Calu3 (cell line): Measurements from ENCODE around the gene ENPP6. TPM values are rescaled to one million over a fixed set of nuclear protein-coding genes. Genes with fewer than 3 reads are reported as not detected.

Experiments
- BruUV-seq: library from RNA; stranded (reverse); fragments of 400-500 nt; replicated peaks from 2 replicates; lab custom pipeline; 2021; lab: Mats Ljungman, UMichigan
- CTCF ChIA-PET: fragments of 300-600 bp; sonication (Branson Sonifier 250); formaldehyde crosslinking; loops from one replicate; lab custom pipeline; 2022; ENCODE audit warnings: antibody characterized with exemption; lab: Charles Lee
- DNase-seq: peaks from one replicate; pipeline ENCODE4 v3.0.0; 2022
- H3K27ac Mint-ChIP-seq: one replicate; pipeline ENCODE4 v1.8.0; 2022; ENCODE audit warnings: mixed read lengths; ENCODE audit not compliant: unreplicated experiment
- H3K27me3 Mint-ChIP-seq: one replicate; pipeline ENCODE4 v1.8.0; 2022; ENCODE audit warnings: mixed read lengths; ENCODE audit not compliant: unreplicated experiment
- H3K36me3 Mint-ChIP-seq: one replicate; pipeline ENCODE4 v1.8.0; 2022; ENCODE audit warnings: mild to moderate bottlenecking, moderate library complexity, mixed read lengths; ENCODE audit not compliant: insufficient read depth, unreplicated experiment
- H3K4me1 Mint-ChIP-seq: one replicate; pipeline ENCODE4 v1.8.0; 2022; ENCODE audit warnings: mild to moderate bottlenecking, low read depth, mixed read lengths; ENCODE audit not compliant: unreplicated experiment
- H3K4me3 Mint-ChIP-seq: one replicate; pipeline ENCODE4 v1.8.0; 2022; ENCODE audit warnings: mild to moderate bottlenecking, low read depth, moderate library complexity, mixed read lengths; ENCODE audit not compliant: unreplicated experiment
- H3K9me3 Mint-ChIP-seq: one replicate; pipeline ENCODE4 v1.8.0; 2022; ENCODE audit warnings: low read depth, mixed read lengths; ENCODE audit not compliant: unreplicated experiment
- intact Hi-C: fragments of 100-400 bp; cut with micrococcal nuclease; formaldehyde crosslinking; loops from one replicate; pipeline ENCODE4 v1.10.0; 2022; ENCODE audit not compliant: unreplicated experiment
- total RNA-seq: library from RNA; stranded (reverse); gene quantifications from 2 replicates; pipeline ENCODE4 v1.2.3, GENCODE V29; 2022
- TF ChIP-seq, protein P1 (sequence below): fragments of 200-600 bp; IDR thresholded peaks from one replicate; pipeline ENCODE4 v1.8.0; 2022; ENCODE audit warnings: antibody characterized with exemption; ENCODE audit not compliant: unreplicated experiment

ENPP6 gene
- total RNA-seq, 1 experiment from 2014 or later = not detected

DNA sequence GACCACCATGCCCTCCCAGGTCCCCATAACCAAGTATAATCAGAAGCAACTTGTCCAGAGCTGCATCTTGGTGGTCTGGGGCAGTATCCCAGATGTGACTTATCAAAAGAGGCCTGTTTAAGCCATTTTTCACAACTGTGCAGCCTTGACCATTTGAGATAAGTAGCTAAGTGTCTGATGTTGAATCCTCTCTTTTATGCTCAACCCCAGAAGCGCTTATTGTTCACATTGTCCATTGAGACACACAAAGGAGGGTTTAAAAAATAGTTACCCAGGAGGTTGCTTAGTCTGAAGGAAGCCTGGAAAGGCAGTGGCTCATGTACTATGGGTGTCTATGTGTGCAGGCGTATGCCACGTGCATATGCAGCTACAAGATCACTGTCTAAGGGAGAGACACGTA lies 27.0 kb downstream of the ENPP6 start:
- H3K27ac Mint-ChIP-seq = no peak overlapping the region
- H3K27me3 Mint-ChIP-seq = peaks cover 22% of the 10 kb centered on the region
- no peak overlapping the region for H3K4me3 Mint-ChIP-seq
- no peaks in the 10 kb centered on the region for H3K4me1 Mint-ChIP-seq
- no TSS peak for BruUV-seq
- no peak for DNase-seq
- CTCF ChIA-PET = no interaction called here
- H3K36me3 Mint-ChIP-seq = no peaks in the 10 kb centered on the region
- intact Hi-C loops = no loop called here
- no peaks in the 10 kb centered on the region for H3K9me3 Mint-ChIP-seq
- TF ChIP-seq, protein P1, sequence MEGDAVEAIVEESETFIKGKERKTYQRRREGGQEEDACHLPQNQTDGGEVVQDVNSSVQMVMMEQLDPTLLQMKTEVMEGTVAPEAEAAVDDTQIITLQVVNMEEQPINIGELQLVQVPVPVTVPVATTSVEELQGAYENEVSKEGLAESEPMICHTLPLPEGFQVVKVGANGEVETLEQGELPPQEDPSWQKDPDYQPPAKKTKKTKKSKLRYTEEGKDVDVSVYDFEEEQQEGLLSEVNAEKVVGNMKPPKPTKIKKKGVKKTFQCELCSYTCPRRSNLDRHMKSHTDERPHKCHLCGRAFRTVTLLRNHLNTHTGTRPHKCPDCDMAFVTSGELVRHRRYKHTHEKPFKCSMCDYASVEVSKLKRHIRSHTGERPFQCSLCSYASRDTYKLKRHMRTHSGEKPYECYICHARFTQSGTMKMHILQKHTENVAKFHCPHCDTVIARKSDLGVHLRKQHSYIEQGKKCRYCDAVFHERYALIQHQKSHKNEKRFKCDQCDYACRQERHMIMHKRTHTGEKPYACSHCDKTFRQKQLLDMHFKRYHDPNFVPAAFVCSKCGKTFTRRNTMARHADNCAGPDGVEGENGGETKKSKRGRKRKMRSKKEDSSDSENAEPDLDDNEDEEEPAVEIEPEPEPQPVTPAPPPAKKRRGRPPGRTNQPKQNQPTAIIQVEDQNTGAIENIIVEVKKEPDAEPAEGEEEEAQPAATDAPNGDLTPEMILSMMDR = no peak

DNA sequence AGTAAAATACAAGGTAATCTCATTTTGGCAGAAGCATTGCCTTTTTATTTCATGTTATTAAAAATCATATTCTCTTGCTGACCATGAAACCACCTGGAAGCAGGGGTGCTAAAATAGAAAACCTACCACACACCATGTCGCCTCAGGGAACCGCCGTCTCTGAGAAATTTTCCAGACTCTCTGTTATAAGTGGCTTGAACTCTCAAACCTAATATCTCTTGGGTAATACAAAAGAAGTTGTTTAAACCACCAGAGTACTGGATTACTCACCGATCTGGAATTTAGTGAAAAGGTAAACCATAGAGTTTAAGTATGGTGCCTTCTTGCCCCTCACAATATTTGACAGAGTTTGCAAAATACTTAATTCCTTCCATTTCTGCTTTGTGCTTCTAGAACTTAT lies 27.7 kb downstream of the ENPP6 start:
- peaks cover 23% of the 10 kb centered on the region for H3K27me3 Mint-ChIP-seq
- H3K27ac Mint-ChIP-seq = no peak overlapping the region
- no peak overlapping the region for H3K4me3 Mint-ChIP-seq
- H3K36me3 Mint-ChIP-seq = no peaks in the 10 kb centered on the region
- DNase-seq = no peak
- no TSS peak for BruUV-seq
- TF ChIP-seq, protein P1 = no peak
- H3K4me1 Mint-ChIP-seq = no peaks in the 10 kb centered on the region
- intact Hi-C loops = no loop called here
- CTCF ChIA-PET = no interaction called here
- no peaks in the 10 kb centered on the region for H3K9me3 Mint-ChIP-seq

DNA sequence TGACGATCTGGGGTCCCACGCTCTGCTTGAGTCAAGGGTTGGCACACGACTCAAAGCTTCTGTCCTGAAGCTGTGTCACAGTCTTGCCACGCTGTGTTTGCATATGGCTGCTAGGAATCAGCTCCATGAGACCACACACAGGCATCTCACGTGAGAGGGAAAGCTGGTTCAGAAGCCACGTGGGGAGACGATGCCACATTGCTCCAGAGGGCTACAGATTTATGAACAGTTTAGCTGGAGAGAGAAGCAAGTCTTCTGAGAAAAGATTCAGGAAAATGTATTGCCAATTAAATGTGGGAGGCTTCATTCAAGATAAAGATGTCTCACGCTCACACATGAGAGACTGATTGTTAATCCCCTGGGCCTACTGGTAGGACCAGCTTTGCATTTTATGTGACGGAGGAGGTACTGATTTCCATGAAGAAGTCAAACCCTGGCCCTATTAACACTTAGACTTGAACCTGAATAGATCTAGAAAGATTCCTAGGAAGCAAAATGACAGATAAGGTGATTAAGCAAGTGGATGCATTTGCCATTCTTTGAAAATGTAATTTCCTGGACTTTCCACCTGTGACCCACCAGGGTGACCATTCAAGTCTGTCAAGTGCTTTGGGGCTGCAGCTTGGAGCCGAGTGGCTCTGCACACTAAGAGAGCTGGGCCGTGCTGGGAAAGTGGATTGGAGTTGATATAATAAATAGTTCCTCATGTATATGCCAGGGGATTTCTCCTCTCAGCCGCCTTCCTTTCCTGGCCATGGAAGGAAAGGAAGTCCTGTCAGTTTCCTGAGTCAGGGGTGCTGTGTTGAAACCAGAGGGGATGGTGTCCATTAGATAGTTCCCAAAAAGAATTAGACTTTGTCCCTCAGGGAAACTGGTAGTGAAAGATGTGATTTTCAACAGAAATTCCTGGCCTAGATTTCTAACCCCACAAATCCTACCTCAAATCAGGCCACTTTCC lies 29.0 kb downstream of the ENPP6 start:
- peaks cover 36% of the 10 kb centered on the region for H3K27me3 Mint-ChIP-seq
- CTCF ChIA-PET = interaction anchor here (0.6 kb wide), 1 partner anchor 59 kb away, joined by 3 read pairs; no protein-coding TSS in a partner anchor
- no peak overlapping the region for H3K4me3 Mint-ChIP-seq
- no peaks in the 10 kb centered on the region for H3K36me3 Mint-ChIP-seq
- H3K27ac Mint-ChIP-seq = no peak overlapping the region
- no peaks in the 10 kb centered on the region for H3K4me1 Mint-ChIP-seq
- TF ChIP-seq, protein P1 = no peak
- H3K9me3 Mint-ChIP-seq = no peaks in the 10 kb centered on the region
- BruUV-seq = no TSS peak
- intact Hi-C loops = no loop called here
- DNase-seq = no peak

DNA sequence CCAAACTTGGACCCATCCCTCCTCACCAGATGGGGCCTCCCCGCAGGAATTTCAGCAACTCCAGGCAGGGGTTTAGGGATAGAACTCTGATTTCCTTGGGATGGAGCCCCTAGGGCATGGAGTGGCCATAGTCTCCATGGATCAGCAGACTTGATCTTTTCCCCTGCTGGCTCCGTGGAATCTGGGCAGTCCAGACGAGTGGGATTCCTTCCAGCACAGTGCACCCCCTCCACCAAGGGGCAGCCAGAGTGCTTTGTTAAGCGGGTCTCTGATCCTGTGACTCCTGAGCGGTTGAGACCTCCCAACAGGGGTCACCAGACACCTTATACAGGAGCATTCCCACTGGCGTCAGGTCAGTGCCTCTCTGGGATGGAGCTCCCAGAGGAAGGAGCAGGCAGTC lies 40.4 kb downstream of the ENPP6 start:
- TF ChIP-seq, protein P1 = no peak
- Mint-ChIP-seq H3K9me3 (peaks cover 7% of the 10 kb centered on the region), H3K4me1 (no peaks in the 10 kb centered on the region), H3K4me3 (no peak overlapping the region), H3K27ac (no peak overlapping the region), H3K27me3 (peaks cover 94% of the 10 kb centered on the region), H3K36me3 (no peaks in the 10 kb centered on the region)
- CTCF ChIA-PET = no interaction called here
- DNase-seq = no peak
- intact Hi-C loops = no loop called here
- no TSS peak for BruUV-seq
